H9 (cell line): Measurements from ENCODE around the gene FADS1. TPM values are rescaled to one million over a fixed set of nuclear protein-coding genes. Genes with fewer than 3 reads are reported as not detected.

Experiments used
- DNase-seq: peaks from one replicate; pipeline ENCODE4 v3.0.0-alpha.2; 2017
- H2AFZ ChIP-seq: one replicate; pipeline ENCODE4 v1.6.1; 2013; ENCODE audit warnings: mild to moderate bottlenecking, low read length, control low read depth, moderate library complexity
- H2AK5ac ChIP-seq: 2 replicates; pipeline ENCODE4 v1.6.1; 2013; ENCODE audit warnings: low read length, control low read depth, mixed read lengths; ENCODE audit not compliant: insufficient read length
- H2BK120ac ChIP-seq: one replicate; pipeline ENCODE4 v1.6.1; 2013; ENCODE audit warnings: low read depth, mild to moderate bottlenecking, low read length, control low read depth, inconsistent platforms; ENCODE audit not compliant: poor library complexity, severe bottlenecking
- H2BK12ac ChIP-seq: 2 replicates; pipeline ENCODE4 v1.6.1; 2013; ENCODE audit warnings: low read length, control low read depth, mixed read lengths, low read depth; ENCODE audit not compliant: insufficient read length
- H2BK15ac ChIP-seq: 2 replicates; pipeline ENCODE4 v1.6.1; 2013; ENCODE audit warnings: low read depth, low read length, control low read depth
- H2BK20ac ChIP-seq: one replicate; pipeline ENCODE4 v1.6.1; 2013; ENCODE audit warnings: low read depth, mild to moderate bottlenecking, low read length, control low read depth, inconsistent platforms; ENCODE audit not compliant: poor library complexity, severe bottlenecking
- H2BK5ac ChIP-seq: 2 replicates; pipeline ENCODE4 v1.6.1; 2013; ENCODE audit warnings: low read length, control low read depth, mixed read lengths; ENCODE audit not compliant: insufficient read length
- H3K14ac ChIP-seq: 2 replicates; pipeline ENCODE4 v1.6.1; 2013; ENCODE audit warnings: low read length, control low read depth; ENCODE audit not compliant: insufficient read depth
- H3K18ac ChIP-seq: 2 replicates; pipeline ENCODE4 v1.6.1; 2013; ENCODE audit warnings: low read depth, mild to moderate bottlenecking, mixed read lengths, low read length, control low read depth; ENCODE audit not compliant: insufficient read length
- H3K23ac ChIP-seq: 2 replicates; pipeline ENCODE4 v1.6.1; 2013; ENCODE audit warnings: low read length, control low read depth, mixed read lengths, low read depth; ENCODE audit not compliant: insufficient read length
- H3K23me2 ChIP-seq: 2 replicates; pipeline ENCODE4 v1.6.1; 2013; ENCODE audit warnings: low read depth, mild to moderate bottlenecking, mixed read lengths, low read length, control low read depth; ENCODE audit not compliant: insufficient read length, poor library complexity, severe bottlenecking
- H3K27ac ChIP-seq: 2 replicates; pipeline ENCODE4 v1.5.1; 2013; ENCODE audit warnings: low read length, control low read depth, mixed read lengths, low read depth; ENCODE audit not compliant: insufficient read length
- H3K27me3 ChIP-seq: 2 replicates; pipeline ENCODE4 v1.6.1; 2013; ENCODE audit warnings: low read length, control low read depth, inconsistent platforms; ENCODE audit not compliant: insufficient read depth
- H3K4ac ChIP-seq: 2 replicates; pipeline ENCODE4 v1.6.1; 2013; ENCODE audit warnings: low read depth, mild to moderate bottlenecking, control low read depth, inconsistent platforms, low read length, moderate library complexity
- H3K4me1 ChIP-seq: 2 replicates; pipeline ENCODE4 v1.6.1; 2013; ENCODE audit warnings: low read length, control low read depth, inconsistent platforms; ENCODE audit not compliant: insufficient read depth
- H3K4me2 ChIP-seq: 2 replicates; pipeline ENCODE4 v1.6.1; 2013; ENCODE audit warnings: low read length, control low read depth, mixed read lengths; ENCODE audit not compliant: insufficient read length, insufficient read depth
- H3K56ac ChIP-seq: 2 replicates; pipeline ENCODE4 v1.6.1; 2013; ENCODE audit warnings: low read depth, mild to moderate bottlenecking, mixed read lengths, low read length, control low read depth; ENCODE audit not compliant: insufficient read length
- H3K79me1 ChIP-seq: 2 replicates; pipeline ENCODE4 v1.6.1; 2013; ENCODE audit warnings: low read depth, mild to moderate bottlenecking, moderate library complexity, low read length, control low read depth, inconsistent platforms; ENCODE audit not compliant: insufficient read depth, poor library complexity, severe bottlenecking
- H3K79me2 ChIP-seq: 2 replicates; pipeline ENCODE4 v1.6.1; 2013; ENCODE audit warnings: low read length, control low read depth, inconsistent platforms; ENCODE audit not compliant: insufficient read depth
- H3K9ac ChIP-seq: 2 replicates; pipeline ENCODE4 v1.6.1; 2013; ENCODE audit warnings: low read length, control low read depth, mixed read lengths; ENCODE audit not compliant: insufficient read length; ENCODE audit errors: extremely low read depth
- H3K9me3 ChIP-seq: one replicate; pipeline ENCODE4 v1.6.1; 2013; ENCODE audit warnings: low read depth, low read length, inconsistent platforms; ENCODE audit not compliant: control insufficient read depth
- H3T11ph ChIP-seq: one replicate; pipeline ENCODE4 v1.6.1; 2013; ENCODE audit warnings: mild to moderate bottlenecking, low read length, control low read depth, inconsistent platforms
- H4K20me1 ChIP-seq: one replicate; pipeline ENCODE4 v1.6.1; 2013; ENCODE audit not compliant: control insufficient read depth, insufficient read length, insufficient read depth
- H4K5ac ChIP-seq: 2 replicates; pipeline ENCODE4 v1.6.1; 2013; ENCODE audit warnings: low read depth, mild to moderate bottlenecking, mixed read lengths, low read length, control low read depth; ENCODE audit not compliant: insufficient read length
- H4K8ac ChIP-seq: replicated peaks from 2 replicates; pipeline ENCODE4 v1.6.1; 2013; ENCODE audit warnings: low read length, control low read depth, mixed read lengths, low read depth; ENCODE audit not compliant: insufficient read length
- H4K91ac ChIP-seq: 2 replicates; pipeline ENCODE4 v1.6.1; 2013; ENCODE audit warnings: low read depth, mild to moderate bottlenecking, moderate library complexity, mixed read lengths, low read length, control low read depth; ENCODE audit not compliant: insufficient read length
- H3K27ac Mint-ChIP-seq, 3 experiments: 2 replicates in 2 of 3; 3 replicates in 1 of 3; pipeline ENCODE4 v1.8.0; 2020 to 2021; ENCODE audit warnings: mixed read lengths in 3 of 3, mild to moderate bottlenecking in 1 of 3, moderate library complexity in 1 of 3
- H3K27me3 Mint-ChIP-seq: 2 replicates; pipeline ENCODE4 v1.8.0; 2021; ENCODE audit warnings: low read depth, mild to moderate bottlenecking, moderate library complexity, mixed read lengths
- H3K36me3 Mint-ChIP-seq, 3 experiments: 2 replicates in 2 of 3; 3 replicates in 1 of 3; pipeline ENCODE4 v1.8.0; 2020 to 2021; ENCODE audit warnings: low read depth in 3 of 3, mixed read lengths in 3 of 3; ENCODE audit not compliant: insufficient read depth in 1 of 3
- H3K4me1 Mint-ChIP-seq, 2 experiments: 2 replicates each; pipeline ENCODE4 v1.8.0; 2020; ENCODE audit warnings: mixed read lengths in 2 of 2
- H3K4me3 Mint-ChIP-seq, 2 experiments: 2 replicates in 1 of 2; 3 replicates in 1 of 2; pipeline ENCODE4 v1.8.0; 2020 to 2021; ENCODE audit warnings: mild to moderate bottlenecking in 2 of 2, mixed read lengths in 2 of 2, moderate library complexity in 1 of 2
- H3K9me3 Mint-ChIP-seq, 2 experiments: 2 replicates in 1 of 2; 3 replicates in 1 of 2; pipeline ENCODE4 v1.8.0; 2020; ENCODE audit warnings: mild to moderate bottlenecking in 2 of 2, mixed read lengths in 2 of 2, moderate library complexity in 1 of 2
- CTCF ChIP-seq: fragments of 200-600 bp; sonication (generic); conservative IDR thresholded peaks from 3 replicates; pipeline ENCODE4 v1.8.0; 2021; ENCODE audit warnings: antibody characterized with exemption, mild to moderate bottlenecking
- WGBS: extraction: QIAGEN DNeasy Blood & Tissue Kit; methylation state at CpG from one replicate; pipeline ENCODE4 v1.1.7; 2013; ENCODE audit warnings: missing lambda C conversion rate, low lambda C conversion rate, mixed read lengths; ENCODE audit not compliant: insufficient read length; ENCODE audit errors: extremely low coverage; 5-methylcytosine and 5-hydroxymethylcytosine counted together
- total RNA-seq: library from RNA; stranded (reverse); gene quantifications from 2 replicates; pipeline ENCODE4 v1.2.1, GENCODE V29; 2021

FADS1 gene
- total RNA-seq, 1 experiment from 2014 or later = 125 TPM

GRCh38 chr11:61778357-61778886 lies 38.4 kb downstream of the FADS1 start:
- Mint-ChIP-seq H3K36me3 (peaks cover 3 to 23% (median 17%) of the 10 kb centered on the region in 3 experiments), H3K4me1 (peaks cover 19 to 20% of the 10 kb centered on the region in 2 experiments), H3K27ac (peak overlapping the region in 2 of 3 experiments; percentile 22 to 76; a peak in 2 of 7 replicates), H3K27me3 (peaks cover 2% of the 10 kb centered on the region; the same call in 1 of the 2 replicates), H3K9me3 (peaks cover 0 to 5% of the 10 kb centered on the region in 2 experiments; a peak in 2 of 5 replicates), H3K4me3 (no peak overlapping the region)
- no peak overlapping the region for H2BK20ac ChIP-seq
- no peak overlapping the region for H2BK120ac ChIP-seq
- no peak overlapping the region for H4K91ac ChIP-seq
- no peak overlapping the region for H3K56ac ChIP-seq
- H2BK5ac ChIP-seq = no peak overlapping the region
- H3T11ph ChIP-seq = no peak overlapping the region
- no peaks in the 10 kb centered on the region for H3K27me3 ChIP-seq
- H3K4me2 ChIP-seq = no peak overlapping the region
- H3K79me2 ChIP-seq = no peaks in the 10 kb centered on the region
- H3K4me1 ChIP-seq = no peaks in the 10 kb centered on the region
- no CpG with 5 or more reads among the region's 11 CpGs for WGBS
- no peak overlapping the region for H2BK15ac ChIP-seq
- DNase-seq = no peak
- no peak overlapping the region for H3K14ac ChIP-seq
- H2AK5ac ChIP-seq = no peak overlapping the region
- H3K18ac ChIP-seq = no peak overlapping the region
- no peaks in the 10 kb centered on the region for H4K20me1 ChIP-seq
- no peak overlapping the region for H2BK12ac ChIP-seq
- no peaks in the 10 kb centered on the region for H3K9me3 ChIP-seq
- no peak overlapping the region for H3K9ac ChIP-seq
- no peak overlapping the region for H3K4ac ChIP-seq
- no peaks in the 10 kb centered on the region for H3K79me1 ChIP-seq
- no peak overlapping the region for H3K23ac ChIP-seq
- no peak overlapping the region for H4K5ac ChIP-seq
- H3K27ac ChIP-seq = no peak overlapping the region
- no peaks in the 10 kb centered on the region for H3K23me2 ChIP-seq
- H2AFZ ChIP-seq = no peak overlapping the region
- TF ChIP-seq CTCF = no peak
- no peak overlapping the region for H4K8ac ChIP-seq
